ENCODE data around the gene PLCB2. TPM values are rescaled to one million over a fixed set of nuclear protein-coding genes. Genes with fewer than 3 reads are reported as not detected.

The PLCB2 gene
- total and polyA plus RNA-seq, 9 of the 15 experiments (the other 6 are each of a cell fraction or from before 2014, with no cell fraction given) = 0.37 to 12.3 (median 8.0) TPM

- TF ChIP-seq C11orf30 (IDR thresholded peaks at IDR 0.05; ENCODE audit: low read depth) (no peak), MYNN (IDR thresholded peaks at IDR 0.05) (no peak), MYNN (CRISPR knock-in tag; IDR thresholded peaks at IDR 0.05) (no peak), DDX20 (tag; IDR thresholded peaks at IDR 0.05; ENCODE audit: low read depth) (no peak), ZNF436 (CRISPR knock-in tag; IDR thresholded peaks at IDR 0.05) (no peak), TAF9B (IDR thresholded peaks at IDR 0.05; ENCODE audit: partially characterized antibody) (no peak), HLTF (IDR thresholded peaks at IDR 0.05) (no peak), SIN3A (IDR thresholded peaks at IDR 0.05; ENCODE audit: borderline replicate concordance in 2 of 2, control insufficient read depth in 1 of 2, low read depth in 2 of 2, low read length in 2 of 2) (no peak), ATF2 (CRISPR knock-in tag; IDR thresholded peaks at IDR 0.05) (no peak), DMBX1 (CRISPR knock-in tag; IDR thresholded peaks at IDR 0.05; ENCODE audit: borderline replicate concordance) (no peak), BHLHE40 (IDR thresholded peaks at IDR 0.05; ENCODE audit: low read length) (no peak), ZZZ3 (IDR thresholded peaks at IDR 0.05) (no peak), TAF1 (IDR thresholded peaks at IDR 0.05; ENCODE audit: control insufficient read depth, extremely low read depth, insufficient read depth, low read length, severe bottlenecking) (no peak), E2F6 (IDR thresholded peaks at IDR 0.05; ENCODE audit: borderline replicate concordance in 1 of 2, extremely low read depth in 1 of 2, insufficient read depth in 1 of 2, insufficient read length in 1 of 2, low read depth in 1 of 2, low read length in 1 of 2, poor library complexity in 1 of 2, severe bottlenecking in 1 of 2) (peak in 1 of 2 experiments; percentile 9), YY1 (IDR thresholded peaks at IDR 0.05; ENCODE audit: borderline replicate concordance in 1 of 3, control insufficient read depth in 1 of 3, extremely low read depth in 1 of 3, insufficient read depth in 3 of 3, insufficient read length in 1 of 3, insufficient replicate concordance in 2 of 3, low read depth in 1 of 3, low read length in 2 of 3) (no peak), ZNF407 (IDR thresholded peaks at IDR 0.05; ENCODE audit: low read depth) (no peak)
Measured at GRCh38 chr15:40279437-40280141, 28.1 kb downstream of the PLCB2 start (continued).
